NCI-H345 (cell line): ENCODE results near the gene IGLL1.
"Not testable (repeated sequence)": the region's sequence is repeated elsewhere in the genome, so short reads cannot be mapped to it uniquely, and the experiment has no call there.

Experiments used
- DNase-seq: peaks from one replicate; lab custom pipeline; 2025; lab: John Stamatoyannopoulos, UW

IGLL1 gene

DNA sequence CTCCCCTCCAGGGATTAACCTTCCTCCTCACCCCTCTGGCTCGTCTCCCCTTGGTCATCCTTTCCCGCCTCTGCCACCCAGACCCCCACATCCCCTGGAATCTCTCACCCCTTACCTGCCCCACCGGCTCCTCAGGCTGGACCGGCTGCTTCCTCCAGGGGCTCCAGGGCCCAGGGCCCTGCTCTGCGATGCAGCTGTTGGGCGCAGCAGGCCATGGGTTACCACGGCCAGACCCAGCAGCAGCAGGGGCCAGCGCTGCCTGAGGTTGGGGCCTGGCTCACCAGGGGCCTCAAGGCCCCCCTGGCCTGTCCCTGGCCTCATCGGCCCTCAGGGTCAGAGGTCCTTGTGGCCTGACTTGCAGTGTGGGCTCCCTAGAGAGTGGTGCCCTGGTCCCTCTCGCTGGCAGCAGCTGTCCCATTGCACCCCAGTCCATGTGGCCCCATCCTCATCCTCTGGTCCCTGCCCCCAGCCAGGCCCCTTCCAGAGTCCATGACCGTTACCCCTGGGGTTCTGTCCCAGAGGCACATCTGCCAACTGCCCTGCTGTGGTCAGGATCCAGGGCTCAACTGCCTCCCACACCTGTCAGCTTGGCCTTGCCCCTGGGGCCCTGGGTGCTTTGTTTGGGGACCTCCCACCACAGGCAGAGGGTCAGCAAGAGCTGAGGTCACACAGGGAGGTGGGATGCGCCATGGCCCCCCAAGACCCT is at the start of gene IGLL1:
IGLL1 (minus strand) TSS at position 421 of the 706 bp plus-strand sequence; CDS start at position 321, 100 bp downstream.
- no peak for DNase-seq

DNA sequence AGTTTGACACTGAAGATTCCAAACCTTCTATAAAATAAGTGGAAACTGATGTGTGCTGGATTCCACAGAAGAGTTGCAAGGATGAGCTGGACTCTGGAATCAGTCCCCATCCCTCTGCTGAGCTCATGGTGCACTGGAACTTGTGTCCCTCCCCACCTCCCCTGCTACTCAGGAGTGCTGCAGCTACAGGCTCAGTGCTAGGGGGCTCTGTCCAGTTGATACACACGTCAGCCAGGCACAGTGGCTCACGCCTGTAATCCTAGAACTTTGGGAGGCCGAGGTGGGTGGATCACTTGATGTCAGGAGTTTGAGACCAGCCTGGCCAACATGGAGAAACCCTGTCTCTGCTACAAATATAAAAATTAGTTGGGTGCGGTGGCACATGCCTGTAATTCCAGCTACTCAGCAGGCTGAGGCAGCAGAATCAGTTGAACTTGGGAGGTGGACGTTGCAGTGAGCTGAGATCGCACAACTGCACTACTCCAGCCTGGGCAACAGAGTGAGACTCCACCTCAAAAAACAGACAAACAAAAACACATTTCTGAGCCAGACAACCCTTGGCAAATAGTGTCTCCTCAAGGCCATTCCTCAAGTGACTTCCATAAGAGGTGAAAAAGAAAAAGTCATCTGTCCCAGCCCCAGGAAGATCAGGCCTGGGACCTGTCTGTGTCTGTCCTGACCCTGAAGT is 48.1 kb upstream of the IGLL1 start:
- not testable (repeated sequence) for DNase-seq

DNA sequence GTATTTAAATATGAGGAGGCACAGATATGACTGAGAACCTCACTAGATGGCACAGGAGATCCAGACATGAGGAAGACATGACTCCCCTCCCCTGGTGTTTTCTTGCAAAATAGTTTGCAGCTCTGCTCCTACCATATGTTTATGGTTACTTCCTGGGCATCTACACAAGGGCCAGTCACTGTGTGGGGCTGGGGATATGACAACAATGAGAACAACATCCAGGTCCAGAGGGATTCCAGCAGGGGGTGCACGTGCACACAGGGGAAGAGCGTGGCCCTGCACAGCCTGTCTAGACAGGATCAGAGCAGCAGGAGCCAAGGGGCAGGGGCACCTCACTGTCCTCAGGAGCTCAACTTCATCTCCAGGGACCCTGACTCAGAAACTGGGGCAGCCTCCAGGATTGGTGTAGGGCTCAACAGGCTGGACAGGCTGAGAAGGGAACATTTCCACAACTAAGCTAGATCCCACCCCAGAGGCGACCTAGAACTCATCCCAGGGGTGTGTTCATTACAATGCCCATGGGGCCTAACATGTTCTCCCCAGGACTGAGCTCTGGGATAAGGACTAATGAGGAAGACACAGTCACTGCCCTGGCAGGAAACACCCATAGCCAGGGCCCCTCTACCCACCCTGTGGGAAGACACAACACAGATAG is 47.4 kb upstream of the IGLL1 start:
- DNase-seq: not testable (repeated sequence)

GRCh38 chr22:23626286-23626975 is 46.3 kb upstream of the IGLL1 start:
- DNase-seq: no peak

DNA sequence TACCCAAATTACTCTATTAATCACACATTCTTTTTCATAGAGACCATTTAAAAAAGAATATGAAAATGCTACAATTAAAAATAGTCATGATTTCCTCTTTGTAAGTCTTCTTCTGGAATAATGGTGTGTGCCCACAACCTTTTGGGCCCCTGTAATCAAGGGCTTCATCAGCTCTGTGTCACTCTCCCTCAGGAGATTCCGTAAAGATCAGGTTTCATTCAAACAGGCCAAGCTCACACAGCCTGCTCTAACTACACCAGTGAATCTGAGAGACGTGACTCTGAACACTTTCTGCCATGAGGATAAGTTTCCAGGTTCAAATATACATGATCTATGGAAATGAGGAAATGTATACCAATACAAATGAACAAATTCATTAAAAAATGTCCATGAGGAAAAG is 42.5 kb upstream of the IGLL1 start:
- DNase-seq: no peak

DNA sequence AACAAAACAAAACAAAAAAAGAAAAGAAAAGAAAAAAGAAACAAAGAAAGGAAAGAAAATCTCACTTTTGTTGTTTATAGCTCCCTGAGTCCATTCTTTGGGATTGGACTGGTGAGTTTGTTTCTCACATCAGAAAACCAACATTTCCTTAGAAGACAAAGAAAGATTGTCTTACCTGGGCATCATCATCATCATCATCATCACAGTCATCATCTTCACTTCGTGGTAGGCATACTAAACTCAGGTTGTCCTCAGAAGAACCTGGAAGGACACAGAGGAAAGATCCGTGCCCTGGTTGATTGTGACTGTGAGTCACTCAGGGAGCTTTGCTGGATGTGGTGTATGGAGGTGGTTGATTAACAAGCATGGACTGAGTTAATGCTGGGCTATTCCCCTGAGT is 41.8 kb upstream of the IGLL1 start:
- not testable (repeated sequence) for DNase-seq

- no peak for DNase-seq
Observed at GRCh38 chr22:23621082-23621780, 41.1 kb upstream of the IGLL1 start.

GRCh38 chr22:23613193-23613972 is 33.3 kb upstream of the IGLL1 start:
- DNase-seq: no peak

DNA sequence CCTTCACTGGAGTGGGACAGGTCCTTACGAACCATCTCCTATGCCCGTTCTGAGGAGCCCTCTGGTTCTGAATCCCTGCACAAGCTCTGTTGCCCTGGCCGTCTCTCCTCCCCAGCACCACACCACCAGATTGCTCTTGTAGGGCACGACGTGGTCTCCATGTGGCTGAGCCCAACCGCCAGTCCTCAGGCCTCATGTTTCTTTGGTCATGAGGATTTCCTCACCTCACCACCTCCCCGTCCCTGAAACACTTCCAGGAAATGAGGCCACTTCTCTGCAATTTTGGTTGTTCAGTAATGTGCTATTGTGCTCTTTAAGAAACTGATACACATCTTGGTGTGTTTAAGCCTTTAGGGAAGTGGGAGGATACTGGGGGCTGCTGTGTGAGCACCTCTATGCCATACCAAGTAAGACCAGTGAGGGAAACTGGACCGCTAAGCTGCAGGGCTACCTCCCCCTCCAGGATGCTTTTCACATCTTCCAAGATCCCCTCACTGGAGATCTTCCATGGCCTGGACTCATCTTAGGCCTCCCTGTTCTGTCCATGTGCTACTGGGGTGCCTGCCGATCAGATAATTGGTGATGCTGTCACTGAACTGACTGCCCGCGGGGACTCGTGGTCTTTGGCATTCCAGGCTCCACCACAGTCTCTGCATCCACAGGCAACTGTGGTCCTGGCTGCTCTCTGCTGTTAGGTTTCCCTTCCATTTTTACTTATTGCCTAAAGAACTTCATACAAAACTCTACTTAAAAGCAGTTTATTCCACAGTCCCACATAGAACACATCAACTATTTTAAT is 30.1 kb upstream of the IGLL1 start:
- no peak for DNase-seq

DNA sequence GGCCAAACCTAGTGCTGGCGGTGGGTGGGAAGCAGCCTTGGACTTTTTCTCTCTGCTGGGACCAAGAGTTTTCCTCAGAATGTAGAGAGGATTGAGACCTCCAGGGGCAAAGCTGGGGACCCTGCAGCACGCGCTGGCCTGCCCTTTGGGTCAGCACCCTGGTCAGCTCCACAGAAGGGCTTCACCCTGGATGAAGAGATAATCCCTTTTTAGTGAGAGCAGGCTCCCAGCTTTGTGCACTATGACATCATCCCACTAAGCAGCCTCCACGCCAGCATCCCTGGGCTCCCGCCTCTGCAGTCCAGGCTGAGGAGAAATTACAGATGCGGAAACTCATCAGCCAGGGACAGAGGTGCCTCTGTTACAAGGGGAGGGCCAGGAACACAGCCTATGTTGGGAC is 28.5 kb upstream of the IGLL1 start:
- no peak for DNase-seq

DNA sequence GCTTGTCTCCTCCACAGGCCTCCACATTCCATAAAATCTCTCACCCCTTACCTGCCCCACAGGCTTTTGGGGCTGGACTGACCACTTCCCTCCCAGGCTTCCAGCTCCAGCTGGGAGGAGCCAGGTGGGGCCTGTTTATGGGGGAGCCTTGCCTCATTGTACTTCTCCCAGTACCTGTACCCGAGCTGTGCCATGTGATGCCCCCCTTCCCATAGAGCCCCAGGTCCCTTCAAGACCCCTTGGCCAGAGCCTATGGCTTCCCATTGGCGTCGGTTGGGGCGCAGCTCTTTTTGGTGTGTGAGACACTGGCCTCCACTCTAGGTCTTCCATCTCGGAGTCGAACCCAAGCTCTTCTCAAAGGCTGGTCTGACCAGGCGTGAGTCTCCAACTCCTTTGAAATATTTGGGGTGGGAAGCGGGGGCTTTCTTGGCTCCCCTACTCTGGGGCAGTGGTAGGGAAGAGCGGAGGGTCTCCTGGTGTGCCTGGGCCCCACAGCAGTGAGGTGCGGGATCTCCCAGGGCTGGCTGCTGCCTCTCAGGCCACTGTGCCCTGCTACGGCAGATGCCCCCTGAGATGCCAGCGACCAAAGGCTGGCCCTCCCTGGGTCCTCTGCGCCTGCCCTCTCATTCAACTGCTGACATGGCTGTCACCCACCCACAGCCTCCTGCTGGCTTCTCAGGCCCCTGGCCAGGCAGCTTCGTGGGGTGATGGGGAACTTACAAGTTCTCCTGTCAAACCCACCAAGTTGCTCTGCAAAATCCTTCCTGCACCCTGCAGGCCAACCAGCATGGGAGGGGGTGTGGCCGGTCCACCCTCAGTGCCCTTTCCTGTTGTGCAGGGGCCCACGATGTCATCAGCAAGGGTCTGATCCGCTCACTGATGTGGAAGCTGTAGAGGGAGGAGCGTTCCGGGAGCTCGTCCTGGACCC is 26.4 kb upstream of the IGLL1 start:
- no peak for DNase-seq

DNA sequence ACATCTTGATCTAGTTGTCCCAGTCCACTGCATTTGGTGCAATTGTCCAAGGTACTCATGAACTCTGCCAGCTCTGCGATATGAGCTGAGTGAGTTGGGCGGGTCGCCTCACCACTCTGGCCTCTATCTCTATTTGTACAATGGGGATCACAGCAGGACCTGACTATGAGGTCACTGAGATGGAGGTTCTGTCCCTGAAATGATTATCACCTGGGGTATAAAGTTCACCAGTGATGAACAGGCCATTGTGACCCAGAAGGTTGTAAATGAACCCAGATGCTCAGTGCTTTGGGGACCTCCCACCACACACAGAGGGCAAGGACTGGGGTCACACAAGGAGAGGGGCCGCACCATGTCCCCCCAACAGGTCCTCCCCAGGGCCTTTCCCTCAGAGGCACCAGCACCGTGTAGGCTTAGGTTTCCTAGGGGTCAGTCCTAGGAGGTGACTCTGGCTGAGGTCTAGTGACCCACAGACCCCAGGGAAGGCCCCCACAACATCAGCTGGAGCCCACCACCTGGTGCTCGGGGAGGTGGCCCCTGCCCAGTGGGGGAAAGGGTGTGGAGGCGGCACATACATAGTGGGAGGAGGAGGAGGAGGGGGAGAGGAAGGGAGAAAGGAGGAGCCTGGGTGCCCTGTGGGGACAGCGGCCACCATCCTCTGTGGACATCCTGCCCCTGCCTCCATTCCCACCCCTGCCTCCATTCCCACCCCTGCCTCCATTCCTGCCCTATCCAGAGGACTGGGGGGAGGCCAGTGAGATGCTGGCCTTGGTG is 25.0 kb upstream of the IGLL1 start:
- DNase-seq: no peak

DNA sequence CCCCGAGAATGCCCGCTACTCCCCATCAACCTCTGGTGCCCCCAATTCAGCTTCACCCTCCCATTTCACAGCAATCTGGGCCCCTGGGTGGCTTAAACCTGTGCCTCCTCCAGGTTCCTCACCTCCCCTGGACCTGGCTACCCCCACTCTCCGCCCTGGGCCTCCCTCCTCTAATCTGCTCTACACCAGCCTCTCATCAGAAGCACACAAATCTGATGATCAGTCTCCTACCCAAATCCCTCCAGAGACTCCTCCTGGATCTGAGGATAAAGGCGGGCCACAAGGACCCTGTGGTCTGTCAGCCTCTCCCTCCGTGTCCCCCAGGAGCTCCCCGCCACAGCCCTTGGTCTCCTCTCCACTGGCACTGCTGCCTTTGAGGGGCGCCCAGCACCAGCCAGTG is 23.2 kb upstream of the IGLL1 start:
- DNase-seq: no peak

DNA sequence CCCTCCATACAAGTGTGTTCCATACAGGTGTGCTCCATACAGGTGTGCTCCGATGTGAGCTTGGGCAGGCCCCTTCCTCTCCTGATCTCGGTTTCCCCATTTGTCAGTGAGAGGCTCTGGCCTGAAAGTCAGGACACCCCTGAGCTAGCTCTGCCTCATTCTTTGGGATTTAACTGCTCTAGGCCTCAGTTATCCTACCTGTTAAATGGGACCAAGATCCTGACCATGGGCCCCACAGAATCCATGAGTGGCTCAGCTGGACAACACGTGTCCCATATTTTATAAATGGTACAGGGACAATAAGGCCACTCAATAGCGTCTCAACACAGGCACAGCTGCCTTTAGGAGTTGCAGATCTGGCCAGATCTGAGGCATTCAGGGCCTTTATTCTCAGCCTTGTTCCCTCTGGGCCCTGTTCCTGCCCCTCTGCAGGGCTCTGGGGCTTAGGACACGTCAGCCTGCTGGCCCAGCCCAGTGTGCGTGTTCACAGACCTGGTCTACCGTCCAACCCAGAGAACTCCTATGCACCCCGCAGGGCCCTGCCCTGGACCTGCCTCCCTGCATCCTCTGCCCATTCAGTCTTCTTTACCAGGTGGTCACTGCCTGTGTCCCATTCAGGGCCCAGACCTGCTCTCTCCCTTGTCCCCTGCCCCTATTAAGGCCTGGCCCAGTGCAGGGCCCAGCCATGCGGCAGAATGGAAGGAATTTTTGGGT is 18.9 kb upstream of the IGLL1 start:
- DNase-seq: no peak

DNA sequence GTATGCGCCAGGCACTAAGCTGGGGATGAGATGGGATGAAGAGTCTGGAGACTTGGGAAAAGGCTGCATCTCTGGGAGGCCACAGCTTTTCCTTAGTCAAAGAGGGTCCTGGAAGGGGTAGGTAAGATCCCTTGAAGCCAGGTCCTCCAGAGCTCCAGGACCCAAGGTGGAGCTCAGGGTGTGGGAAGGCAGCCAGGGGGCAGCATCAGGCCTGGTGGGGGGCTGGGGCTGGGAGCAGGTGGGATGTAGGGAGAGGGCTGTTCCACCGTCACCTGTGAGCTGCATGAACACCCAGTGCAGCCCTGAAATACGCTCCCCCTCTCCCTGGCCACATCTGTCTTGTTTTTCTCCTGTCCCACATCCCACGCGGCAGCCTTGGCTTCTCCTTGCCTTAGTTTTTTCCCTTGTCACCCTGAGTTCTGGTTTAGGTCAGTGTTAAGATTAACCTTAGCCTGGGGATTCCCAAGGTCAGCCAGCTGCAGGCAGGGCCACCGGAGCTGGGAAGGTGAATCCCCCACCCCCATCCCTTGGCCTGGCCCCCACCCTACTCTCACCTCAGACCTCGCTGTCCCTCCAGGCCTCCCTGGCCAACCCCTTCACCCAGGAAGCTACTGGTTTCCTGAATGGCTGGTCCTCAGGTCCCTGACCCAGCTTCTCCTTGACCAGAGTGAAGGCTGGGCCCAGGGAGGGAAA is 17.6 kb upstream of the IGLL1 start:
- not testable (repeated sequence) for DNase-seq

- not testable (repeated sequence) for DNase-seq
Observed at GRCh38 chr22:23595904-23596303, 15.8 kb upstream of the IGLL1 start.

DNA sequence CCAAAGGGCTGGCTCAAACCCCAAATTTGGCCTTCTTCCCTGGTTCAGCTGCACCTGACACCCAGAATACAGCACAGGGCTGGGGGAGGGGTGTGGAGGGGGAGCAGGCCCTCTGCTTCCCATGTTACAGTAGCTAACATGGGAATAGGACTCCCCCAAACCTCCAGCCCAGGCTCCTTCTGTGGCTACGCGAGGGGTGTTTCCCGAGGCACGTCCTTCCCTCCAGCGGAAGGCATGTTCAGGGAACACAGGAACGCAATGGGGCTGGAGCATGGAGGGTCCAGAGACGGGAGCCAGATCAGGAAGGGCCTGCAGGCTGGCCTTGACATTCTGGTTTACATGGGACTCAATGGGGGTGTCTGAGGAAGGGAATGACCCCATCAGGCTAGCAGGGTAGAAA is 11.8 kb upstream of the IGLL1 start:
- no peak for DNase-seq
